Cerebellar nuclear complex (tissue), 1 donor: ENCODE results near the gene ANAPC2.

Experiments
- DNase-seq, 2 experiments: peaks; one replicate each; lab custom pipeline; 2025; lab: John Stamatoyannopoulos, UW

The ANAPC2 gene

DNA sequence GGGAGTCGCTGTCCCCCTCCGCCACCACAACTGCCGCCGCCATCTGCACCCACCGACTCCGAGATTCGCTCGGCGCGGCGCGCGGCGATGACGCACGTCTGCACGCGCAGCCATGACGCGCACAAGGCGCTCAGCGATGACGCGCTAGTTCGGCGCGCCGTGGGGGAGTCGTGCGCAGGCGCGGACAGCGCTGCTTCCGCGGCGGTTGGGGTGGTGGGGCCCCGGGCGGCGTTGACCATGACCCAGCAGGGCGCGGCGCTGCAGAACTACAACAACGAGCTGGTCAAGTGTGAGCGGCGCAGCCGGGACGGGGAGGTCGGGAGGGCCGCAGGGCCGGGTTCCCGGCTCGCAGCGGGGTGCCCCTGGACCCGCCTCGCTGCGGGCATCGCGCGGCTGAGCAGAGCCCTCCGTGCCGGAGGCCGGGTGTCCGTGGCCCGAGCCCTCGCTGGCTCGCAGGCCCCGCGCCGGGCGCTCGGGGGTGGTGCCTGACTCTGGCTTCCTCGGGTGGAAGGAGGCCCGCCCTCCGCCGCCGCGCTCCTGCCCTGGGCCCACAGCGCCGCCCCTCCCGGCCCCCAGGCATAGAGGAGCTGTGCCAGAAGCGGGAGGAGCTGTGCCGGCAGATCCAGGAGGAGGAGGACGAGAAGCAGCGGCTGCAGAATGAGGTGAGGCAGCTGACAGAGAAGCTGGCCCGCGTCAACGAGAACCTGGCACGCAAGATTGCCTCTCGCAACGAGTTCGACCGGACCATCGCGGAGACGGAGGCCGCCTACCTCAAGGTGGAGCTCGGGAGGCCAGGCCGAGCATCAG is at the start of gene ANAPC2, which contains the start of gene SSNA1:
Gene ANAPC2, minus strand, starts transcription at position 71 of the 807 bp plus-strand sequence. Its CDS starts 28 bp downstream, at position 43.
Gene SSNA1, plus strand, starts transcription at position 187 of the 807 bp plus-strand sequence. Its CDS starts 51 bp downstream, at position 238.
- no peak for DNase-seq

GRCh38 chr9:137236936-137237421 is 48.6 kb upstream of the ANAPC2 start:
- DNase-seq, result no peak

GRCh38 chr9:137236238-137236935 is 48.0 kb upstream of the ANAPC2 start:
- DNase-seq, result no peak

- DNase-seq, result no peak
These were observed 47.3 kb upstream of the ANAPC2 start for GRCh38 chr9:137235424-137236237.

DNA sequence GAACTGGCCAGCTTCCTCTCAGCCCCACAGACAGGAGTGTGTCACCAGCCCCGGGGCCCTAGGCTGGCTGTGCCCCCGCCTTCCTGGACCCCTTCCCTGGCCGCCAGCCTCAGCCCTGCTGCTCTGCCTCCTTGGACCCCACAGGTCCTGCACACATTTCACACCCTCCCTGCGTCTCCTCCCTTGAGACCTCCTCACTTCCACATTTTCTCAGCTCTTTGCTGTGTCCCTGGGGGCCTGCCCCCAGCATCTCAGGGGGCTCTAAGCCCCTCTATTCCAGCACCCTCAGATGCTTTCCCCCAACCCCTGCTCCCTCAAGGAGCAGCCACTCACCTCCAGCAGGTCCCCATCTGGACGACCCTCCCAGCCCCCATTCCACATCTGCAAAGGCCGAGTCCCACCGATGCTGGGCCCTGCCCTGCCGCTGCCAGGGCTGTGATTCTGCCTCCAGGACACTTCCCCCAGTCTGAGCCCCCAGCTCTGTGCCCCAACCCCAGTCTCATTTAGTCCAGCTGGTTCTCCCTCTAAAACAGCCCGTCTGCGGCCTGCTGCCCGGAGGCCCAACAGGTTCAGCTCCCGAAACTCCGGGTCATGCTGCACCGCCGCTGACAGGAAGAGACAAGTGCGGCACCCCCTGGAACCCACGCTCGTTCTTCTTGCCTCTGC is 46.5 kb upstream of the ANAPC2 start:
- DNase-seq, result no peak

- no peak for DNase-seq
These were observed 45.8 kb upstream of the ANAPC2 start for GRCh38 chr9:137234055-137234697.

DNA sequence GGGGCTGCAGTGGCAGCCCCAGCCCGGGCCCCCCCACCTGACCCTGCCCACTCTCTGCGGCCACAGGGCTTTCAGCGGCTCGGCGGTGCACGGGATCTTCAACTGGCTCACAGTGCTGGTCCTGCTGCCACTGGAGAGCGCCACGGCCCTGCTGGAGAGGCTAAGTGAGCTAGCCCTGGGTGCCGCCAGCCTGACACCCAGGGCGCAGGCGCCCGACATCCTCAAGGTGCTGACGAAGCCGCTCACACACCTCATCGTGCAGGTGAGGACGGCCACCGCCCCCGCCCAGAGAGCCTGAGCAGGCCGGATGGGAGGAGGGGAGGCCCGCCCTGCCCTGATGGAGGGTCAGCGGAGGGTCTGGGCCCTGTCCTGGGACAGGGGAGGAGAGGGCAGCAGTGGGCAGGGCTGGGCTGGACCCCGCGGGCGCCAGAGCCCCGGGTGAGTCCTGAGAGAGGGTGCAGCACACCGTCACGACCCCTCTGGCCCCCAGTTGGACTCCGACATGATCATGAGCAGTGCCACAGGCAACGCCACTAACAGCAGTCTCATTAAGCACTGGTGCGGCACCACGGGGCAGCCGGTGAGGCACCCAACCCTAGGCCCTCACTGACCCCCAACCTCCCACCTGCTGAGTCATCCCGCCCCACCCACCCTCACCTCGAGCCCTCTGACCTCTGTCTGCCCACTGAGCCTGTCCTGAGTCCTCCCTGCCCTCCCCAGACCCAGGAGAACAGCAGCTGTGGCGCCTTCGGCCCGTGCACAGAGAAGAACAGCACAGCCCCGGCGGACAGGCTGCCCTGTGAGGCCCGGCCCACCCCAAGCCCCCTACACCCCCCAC is 45.0 kb upstream of the ANAPC2 start:
- no peak for DNase-seq

- DNase-seq, result no peak
These were observed 44.1 kb upstream of the ANAPC2 start for GRCh38 chr9:137232510-137232909.

DNA sequence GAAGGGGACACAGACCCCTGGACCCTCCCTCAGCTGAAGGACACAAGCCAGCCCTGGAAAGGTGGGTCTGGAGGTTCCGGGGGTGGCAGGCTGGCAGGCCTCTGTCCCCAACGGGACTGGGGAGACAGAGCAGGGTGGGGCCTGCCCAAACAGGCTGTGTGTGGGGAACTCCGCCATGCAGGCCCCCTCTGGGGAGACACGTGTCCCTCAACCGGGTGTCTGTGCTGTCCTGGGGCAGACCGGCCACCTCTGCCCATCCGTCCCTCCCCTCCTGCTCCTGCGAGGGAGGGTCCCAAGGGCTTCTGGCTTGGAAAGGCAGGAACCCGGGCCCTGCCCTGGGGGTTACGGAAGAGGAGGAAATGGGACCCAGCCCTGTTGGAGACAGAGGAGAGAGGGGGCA is 43.7 kb upstream of the ANAPC2 start:
- no peak for DNase-seq

- no peak for DNase-seq
These were observed 43.1 kb upstream of the ANAPC2 start for GRCh38 chr9:137231372-137232039.

DNA sequence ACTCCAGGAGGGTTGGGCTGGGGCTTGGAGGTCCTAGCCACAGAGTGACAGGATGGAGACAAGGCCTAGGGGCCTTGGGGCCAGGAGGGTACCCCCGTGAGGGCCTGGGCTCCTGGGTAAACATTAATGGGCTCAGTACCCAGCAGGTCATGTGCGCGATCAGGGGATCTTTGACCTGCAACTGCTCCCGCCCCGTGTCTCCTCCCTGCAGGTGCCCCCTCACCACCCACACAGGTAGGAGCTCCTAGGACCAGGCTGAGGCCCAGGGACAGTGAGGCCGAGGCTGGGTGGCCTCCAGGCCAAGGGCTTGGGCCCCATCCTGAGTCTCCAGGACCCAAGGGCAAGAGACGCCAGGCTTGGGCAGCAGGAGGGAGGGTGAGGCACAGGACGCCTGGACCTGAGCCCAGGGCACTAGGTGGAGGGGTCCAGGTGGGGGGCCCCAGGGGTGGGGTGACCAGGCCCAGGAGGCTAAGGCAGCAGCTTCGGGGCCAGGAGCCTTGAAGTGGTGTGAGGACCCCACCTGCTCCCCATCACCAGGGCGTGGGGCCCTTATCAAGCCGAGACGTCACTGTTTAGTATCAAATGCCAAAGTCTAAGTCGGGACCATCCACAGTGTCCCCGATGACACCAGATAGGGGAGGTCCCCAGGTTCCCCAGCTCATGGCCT is 42.5 kb upstream of the ANAPC2 start, which contains the start of gene SLC34A3:
Gene SLC34A3, plus strand, starts transcription at position 197 of the 667 bp plus-strand sequence. CDS start 802 bp downstream, outside the sequence.
- DNase-seq, result no peak

DNA sequence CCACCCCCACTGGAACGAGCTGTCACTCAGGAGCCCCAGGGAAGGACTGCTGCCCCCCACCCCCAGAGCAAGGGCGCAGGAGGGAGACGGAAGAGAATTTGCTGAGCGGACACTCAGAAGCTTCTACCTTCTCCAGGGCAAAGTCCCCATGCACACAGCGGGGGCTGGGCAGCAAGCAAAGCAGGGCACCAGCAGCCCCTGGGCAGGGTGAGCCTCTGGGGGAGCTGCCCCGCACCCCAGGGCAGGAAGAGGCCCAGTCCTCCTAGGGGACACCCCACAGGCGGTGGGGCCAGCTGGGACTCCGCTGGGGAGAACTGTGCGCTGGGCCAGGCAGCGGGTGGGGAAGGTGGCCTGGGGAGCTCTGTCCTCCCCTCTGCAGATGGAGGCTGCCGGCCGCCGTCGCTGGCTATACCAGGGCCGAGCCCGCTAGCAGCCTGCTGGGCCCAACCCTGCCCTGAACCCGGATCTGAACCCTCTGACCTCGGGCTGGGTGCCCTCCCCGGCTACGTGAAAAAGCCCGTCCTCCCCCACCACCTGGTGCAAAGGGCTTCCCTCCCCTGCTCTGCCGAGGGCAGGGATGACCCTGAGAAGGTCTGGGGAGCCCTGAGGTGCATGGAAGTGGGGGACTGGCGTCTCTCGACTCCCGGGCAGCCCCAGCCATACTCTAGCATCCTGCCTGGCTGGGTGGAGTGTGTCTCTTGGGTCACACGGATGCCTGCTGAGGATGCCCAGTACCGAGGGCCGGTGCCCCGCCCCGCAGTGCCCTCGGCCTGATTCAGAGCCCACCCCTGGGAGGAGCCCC is 41.7 kb upstream of the ANAPC2 start:
- DNase-seq, result no peak

- DNase-seq, result no peak
These were observed 40.9 kb upstream of the ANAPC2 start for GRCh38 chr9:137228968-137229896.

GRCh38 chr9:137228506-137228967 is 40.2 kb upstream of the ANAPC2 start:
- DNase-seq, result no peak

- DNase-seq, result no peak
These were observed 39.6 kb upstream of the ANAPC2 start for GRCh38 chr9:137227853-137228505.
